Measurements from ENCODE around the gene NKX2-1. TPM values are rescaled to one million over a fixed set of nuclear protein-coding genes. Genes with fewer than 3 reads are reported as not detected.

Gene NKX2-1
- polyA plus RNA-seq, 1 donor from 2014 or later = 1.5 TPM

GRCh38 chr14:36504771-36505175 lies 15.3 kb downstream of the NKX2-1 start:
- Histone ChIP-seq H2AFZ (ENCODE audit: low read depth, low read length) (no peak overlapping the region), H3K9ac (ENCODE audit: low read length) (no peak overlapping the region), H3F3A (ENCODE audit: insufficient read depth, low read length, poor library complexity, severe bottlenecking) (no peaks in the 10 kb centered on the region), H3K27ac (ENCODE audit: low read length) (no peak overlapping the region), H3K79me2 (replicated peaks; ENCODE audit: insufficient read depth, low read length) (no peaks in the 10 kb centered on the region), H3K9me2 (ENCODE audit: insufficient read depth, low read length) (no peaks in the 10 kb centered on the region), H3K36me3 (ENCODE audit: insufficient read depth, low read length) (no peaks in the 10 kb centered on the region), H4K20me1 (ENCODE audit: insufficient read depth) (no peaks in the 10 kb centered on the region), H3K9me3 (ENCODE audit: low read length) (peaks cover 4% of the 10 kb centered on the region), H3K4me3 (ENCODE audit: low read length) (no peak overlapping the region), H3K27me3 (ENCODE audit: insufficient read depth, low read depth, low read length) (peaks cover 100% of the 10 kb centered on the region), H3K4me2 (ENCODE audit: low read length) (no peak overlapping the region)
- no peak for TF ChIP-seq TAF1 (IDR thresholded peaks at IDR 0.05; ENCODE audit: low read depth)
- TF ChIP-seq SMC3 (conservative IDR thresholded peaks at IDR 0.05; ENCODE audit: poor library complexity) = no peak
- no peak for TF ChIP-seq CTCF (IDR thresholded peaks at IDR 0.05; ENCODE audit: poor library complexity, severe bottlenecking)
- TF ChIP-seq REST (IDR thresholded peaks at IDR 0.05; ENCODE audit: borderline replicate concordance) = no peak
- no peak for TF ChIP-seq EZH2 (IDR thresholded peaks at IDR 0.05; ENCODE audit: borderline replicate concordance, insufficient read depth, low read length, poor library complexity, severe bottlenecking)
- no peak for TF ChIP-seq POLR2AphosphoS5 (IDR thresholded peaks at IDR 0.05)
- no peak for TF ChIP-seq RAD21 (conservative IDR thresholded peaks at IDR 0.05)
- TF ChIP-seq EP300 (conservative IDR thresholded peaks at IDR 0.05; ENCODE audit: poor library complexity, severe bottlenecking) = no peak
- no peak for TF ChIP-seq MXI1 (conservative IDR thresholded peaks at IDR 0.05; ENCODE audit: poor library complexity, severe bottlenecking)

- Histone ChIP-seq H2AFZ (ENCODE audit: low read depth, low read length) (no peak overlapping the region), H3K36me3 (ENCODE audit: insufficient read depth, low read length) (no peaks in the 10 kb centered on the region), H3F3A (ENCODE audit: insufficient read depth, low read length, poor library complexity, severe bottlenecking) (no peaks in the 10 kb centered on the region), H3K9me3 (ENCODE audit: low read length) (peaks cover 4% of the 10 kb centered on the region), H3K27me3 (ENCODE audit: insufficient read depth, low read depth, low read length) (peaks cover 100% of the 10 kb centered on the region), H3K4me2 (ENCODE audit: low read length) (no peak overlapping the region), H3K4me3 (ENCODE audit: low read length) (peak overlapping the region; percentile 16), H3K9ac (ENCODE audit: low read length) (no peak overlapping the region), H3K27ac (ENCODE audit: low read length) (no peak overlapping the region), H4K20me1 (ENCODE audit: insufficient read depth) (no peaks in the 10 kb centered on the region), H3K79me2 (replicated peaks; ENCODE audit: insufficient read depth, low read length) (no peaks in the 10 kb centered on the region), H3K9me2 (ENCODE audit: insufficient read depth, low read length) (no peaks in the 10 kb centered on the region)
- no peak for TF ChIP-seq RAD21 (conservative IDR thresholded peaks at IDR 0.05)
- no peak for TF ChIP-seq MXI1 (conservative IDR thresholded peaks at IDR 0.05; ENCODE audit: poor library complexity, severe bottlenecking)
- no peak for TF ChIP-seq EP300 (conservative IDR thresholded peaks at IDR 0.05; ENCODE audit: poor library complexity, severe bottlenecking)
- TF ChIP-seq EZH2 (IDR thresholded peaks at IDR 0.05; ENCODE audit: borderline replicate concordance, insufficient read depth, low read length, poor library complexity, severe bottlenecking) = peak; percentile 60
Observed at GRCh38 chr14:36503771-36504741, 16.0 kb downstream of the NKX2-1 start.
